GM18861 (cell line): ENCODE results near the gene FAM114A1.
"Not testable (repeated sequence)": the region's sequence is repeated elsewhere in the genome, so short reads cannot be mapped to it uniquely, and the experiment has no call there.

Experiments used
- ATAC-seq: cut with Tn5 transposase; IDR thresholded peaks from one replicate; pipeline ENCODE4 v1.9.1; 2021; ENCODE audit not compliant: unreplicated experiment

The FAM114A1 gene

GRCh38 chr4:38964942-38965775 lies 97.6 kb downstream of the FAM114A1 start:
- ATAC-seq = no peak

- no peak for ATAC-seq
These were observed 98.3 kb downstream of the FAM114A1 start for GRCh38 chr4:38965866-38966265.

- ATAC-seq = no peak
These were observed 99.9 kb downstream of the FAM114A1 start for GRCh38 chr4:38967260-38968095.

- ATAC-seq = no peak
These were observed 101.1 kb downstream of the FAM114A1 start for GRCh38 chr4:38968668-38969067.

GRCh38 chr4:38976308-38976707 lies 108.7 kb downstream of the FAM114A1 start:
- ATAC-seq = no peak

GRCh38 chr4:38979081-38979480 lies 111.5 kb downstream of the FAM114A1 start:
- no peak for ATAC-seq

GRCh38 chr4:38979511-38980230 lies 112.1 kb downstream of the FAM114A1 start:
- ATAC-seq = no peak

- ATAC-seq = no peak
These were observed 113.5 kb downstream of the FAM114A1 start for GRCh38 chr4:38980903-38981676.

- ATAC-seq = no peak
These were observed 114.9 kb downstream of the FAM114A1 start for GRCh38 chr4:38982361-38983095.

GRCh38 chr4:38983291-38983690 lies 115.7 kb downstream of the FAM114A1 start:
- no peak for ATAC-seq

- no peak for ATAC-seq
These were observed 116.4 kb downstream of the FAM114A1 start for GRCh38 chr4:38983787-38984598.

GRCh38 chr4:38985410-38986100 lies 117.9 kb downstream of the FAM114A1 start:
- ATAC-seq = no peak

GRCh38 chr4:38987491-38987890 lies 119.9 kb downstream of the FAM114A1 start:
- ATAC-seq = no peak

- ATAC-seq = not testable (repeated sequence)
These were observed 120.7 kb downstream of the FAM114A1 start for GRCh38 chr4:38988353-38988752.

- no peak for ATAC-seq
These were observed 121.9 kb downstream of the FAM114A1 start for GRCh38 chr4:38989487-38989886.

GRCh38 chr4:38990241-38990640 lies 122.6 kb downstream of the FAM114A1 start:
- ATAC-seq = no peak

GRCh38 chr4:38993683-38994082 lies 126.1 kb downstream of the FAM114A1 start:
- no peak for ATAC-seq

GRCh38 chr4:38994135-38994534 lies 126.5 kb downstream of the FAM114A1 start:
- no peak for ATAC-seq
